Large intestine (tissue), 3 donors: Measurements from ENCODE around the gene RYR2. TPM values are rescaled to one million over a fixed set of nuclear protein-coding genes. Genes with fewer than 3 reads are reported as not detected.
A peak's percentile ranks its signal among the peaks of the same experiment; 100 is the strongest.

Experiments
- DNase-seq, 2 donors: peaks; one replicate each; pipeline versions ENCODE4 v3.0.0 to v3.0.0-alpha.2; 2013
- H3K27ac ChIP-seq: one replicate; pipeline ENCODE4 v1.5.1; 2013; ENCODE audit warnings: low read length
- H3K27me3 ChIP-seq: 2 replicates; pipeline ENCODE4 v1.6.1; 2013; ENCODE audit warnings: low read length; ENCODE audit not compliant: control insufficient read depth, insufficient read depth
- H3K36me3 ChIP-seq: 2 replicates; pipeline ENCODE4 v1.6.1; 2013; ENCODE audit warnings: low read length; ENCODE audit not compliant: control insufficient read depth, insufficient read depth
- H3K4me1 ChIP-seq: one replicate; pipeline ENCODE4 v1.6.1; 2013; ENCODE audit warnings: low read length; ENCODE audit not compliant: control insufficient read depth, insufficient read depth
- H3K4me3 ChIP-seq: one replicate; pipeline ENCODE4 v1.5.1; 2013; ENCODE audit warnings: low read length
- H3K9me3 ChIP-seq: one replicate; pipeline ENCODE4 v1.6.1; 2013; ENCODE audit warnings: mild to moderate bottlenecking, low read depth, low read length, moderate library complexity; ENCODE audit not compliant: control insufficient read depth
- WGBS: methylation state at CpG from one replicate; pipeline ENCODE4 v1.1.5; 2013; ENCODE audit warnings: low lambda C conversion rate; ENCODE audit not compliant: insufficient coverage; 5-methylcytosine and 5-hydroxymethylcytosine counted together
- polyA plus RNA-seq: library from polyadenylated mRNA; unstranded; fragments of 120-200 nt; gene quantifications from one replicate; pipeline ENCODE4 v1.2.1, GENCODE V29; 2013

Gene RYR2
- polyA plus RNA-seq, 1 donor = 4.3 TPM

GRCh38 chr1:237655778-237656177 lies 613.8 kb downstream of the RYR2 start:
- Histone ChIP-seq H3K27ac (no peak overlapping the region), H3K36me3 (no peaks in the 10 kb centered on the region), H3K9me3 (no peaks in the 10 kb centered on the region), H3K4me3 (no peak overlapping the region), H3K27me3 (no peaks in the 10 kb centered on the region), H3K4me1 (no peaks in the 10 kb centered on the region)
- 100% methylated on average over 2 of the region's 2 CpGs for WGBS
- DNase-seq = no peak

GRCh38 chr1:237664348-237664747 lies 622.4 kb downstream of the RYR2 start:
- no peak overlapping the region for H3K4me3 ChIP-seq
- H3K9me3 ChIP-seq = no peaks in the 10 kb centered on the region
- WGBS = no CpG with 5 or more reads among the region's 5 CpGs
- H3K27me3 ChIP-seq = no peaks in the 10 kb centered on the region
- H3K27ac ChIP-seq = no peak overlapping the region
- no peak for DNase-seq
- H3K4me1 ChIP-seq = no peaks in the 10 kb centered on the region
- no peaks in the 10 kb centered on the region for H3K36me3 ChIP-seq

GRCh38 chr1:237670302-237670701 lies 628.3 kb downstream of the RYR2 start:
- Histone ChIP-seq H3K27ac (no peak overlapping the region), H3K36me3 (no peaks in the 10 kb centered on the region), H3K4me1 (no peaks in the 10 kb centered on the region), H3K27me3 (no peaks in the 10 kb centered on the region), H3K4me3 (no peak overlapping the region), H3K9me3 (peaks cover 3% of the 10 kb centered on the region)
- no CpG with 5 or more reads among the region's 1 CpG for WGBS
- no peak for DNase-seq

GRCh38 chr1:237671262-237671661 lies 629.3 kb downstream of the RYR2 start:
- Histone ChIP-seq H3K27me3 (no peaks in the 10 kb centered on the region), H3K9me3 (peaks cover 3% of the 10 kb centered on the region), H3K4me1 (no peaks in the 10 kb centered on the region), H3K36me3 (no peaks in the 10 kb centered on the region), H3K27ac (no peak overlapping the region), H3K4me3 (no peak overlapping the region)
- no CpG with 5 or more reads among the region's 4 CpGs for WGBS
- DNase-seq = no peak

GRCh38 chr1:237671935-237672334 lies 630.0 kb downstream of the RYR2 start:
- no peaks in the 10 kb centered on the region for H3K4me1 ChIP-seq
- WGBS = no CpG with 5 or more reads among the region's 6 CpGs
- no peak overlapping the region for H3K27ac ChIP-seq
- no peak overlapping the region for H3K4me3 ChIP-seq
- DNase-seq = no peak
- H3K36me3 ChIP-seq = no peaks in the 10 kb centered on the region
- peaks cover 3% of the 10 kb centered on the region for H3K9me3 ChIP-seq
- no peaks in the 10 kb centered on the region for H3K27me3 ChIP-seq

- H3K27me3 ChIP-seq = no peaks in the 10 kb centered on the region
- H3K4me3 ChIP-seq = no peak overlapping the region
- peaks cover 3% of the 10 kb centered on the region for H3K9me3 ChIP-seq
- no CpG with 5 or more reads among the region's 2 CpGs for WGBS
- H3K27ac ChIP-seq = no peak overlapping the region
- no peaks in the 10 kb centered on the region for H3K4me1 ChIP-seq
- no peaks in the 10 kb centered on the region for H3K36me3 ChIP-seq
- peak; percentile 23 to 53 for DNase-seq
Measured at GRCh38 chr1:237672748-237673147, 630.8 kb downstream of the RYR2 start.

GRCh38 chr1:237673631-237674030 lies 631.6 kb downstream of the RYR2 start:
- no peak for DNase-seq
- H3K27ac ChIP-seq = no peak overlapping the region
- peaks cover 3% of the 10 kb centered on the region for H3K9me3 ChIP-seq
- 100% methylated on average over 1 of the region's 3 CpGs for WGBS
- H3K27me3 ChIP-seq = no peaks in the 10 kb centered on the region
- no peaks in the 10 kb centered on the region for H3K4me1 ChIP-seq
- H3K36me3 ChIP-seq = no peaks in the 10 kb centered on the region
- no peak overlapping the region for H3K4me3 ChIP-seq

- Histone ChIP-seq H3K4me1 (no peaks in the 10 kb centered on the region), H3K27me3 (no peaks in the 10 kb centered on the region), H3K4me3 (no peak overlapping the region), H3K36me3 (no peaks in the 10 kb centered on the region), H3K9me3 (no peaks in the 10 kb centered on the region), H3K27ac (no peak overlapping the region)
- WGBS = 7% methylated on average over 2 of the region's 3 CpGs
- peak; percentile 18 to 62 for DNase-seq
Measured at GRCh38 chr1:237677979-237678378, 636.0 kb downstream of the RYR2 start.

GRCh38 chr1:237679687-237680086 lies 637.7 kb downstream of the RYR2 start:
- Histone ChIP-seq H3K27me3 (no peaks in the 10 kb centered on the region), H3K9me3 (no peaks in the 10 kb centered on the region), H3K4me3 (no peak overlapping the region), H3K27ac (no peak overlapping the region), H3K4me1 (no peaks in the 10 kb centered on the region), H3K36me3 (no peaks in the 10 kb centered on the region)
- WGBS = 91% methylated on average over 4 of the region's 6 CpGs
- DNase-seq = no peak

- Histone ChIP-seq H3K27ac (no peak overlapping the region), H3K9me3 (no peaks in the 10 kb centered on the region), H3K27me3 (no peaks in the 10 kb centered on the region), H3K4me3 (no peak overlapping the region), H3K36me3 (no peaks in the 10 kb centered on the region), H3K4me1 (peaks cover 11% of the 10 kb centered on the region)
- no peak for DNase-seq
- 83% methylated on average over 1 of the region's 6 CpGs for WGBS
Measured at GRCh38 chr1:237681210-237681609, 639.2 kb downstream of the RYR2 start.

- 100% methylated on average over 4 of the region's 6 CpGs for WGBS
- H3K4me3 ChIP-seq = no peak overlapping the region
- H3K27me3 ChIP-seq = no peaks in the 10 kb centered on the region
- peaks cover 15% of the 10 kb centered on the region for H3K4me1 ChIP-seq
- no peaks in the 10 kb centered on the region for H3K36me3 ChIP-seq
- no peak for DNase-seq
- no peak overlapping the region for H3K27ac ChIP-seq
- no peaks in the 10 kb centered on the region for H3K9me3 ChIP-seq
Measured at GRCh38 chr1:237684236-237684635, 642.3 kb downstream of the RYR2 start.
